ENCODE results near the gene CCDC187. TPM values are rescaled to one million over a fixed set of nuclear protein-coding genes. Genes with fewer than 3 reads are reported as not detected.

Gene CCDC187
- polyA plus RNA-seq, 1 donor from 2014 or later: not detected

GRCh38 chr9:136213733-136214132, 90.2 kb downstream of the CCDC187 start:
- Histone ChIP-seq H3K27me3 (ENCODE audit: insufficient read depth, low read depth, low read length) (no peaks in the 10 kb centered on the region), H4K20me1 (ENCODE audit: insufficient read depth) (no peaks in the 10 kb centered on the region), H3K36me3 (ENCODE audit: insufficient read depth, low read length) (peaks cover 6% of the 10 kb centered on the region), H3K4me3 (ENCODE audit: low read length) (no peak overlapping the region), H3K9ac (ENCODE audit: low read length) (no peak overlapping the region), H3K9me2 (ENCODE audit: insufficient read depth, low read length) (no peaks in the 10 kb centered on the region), H3K79me2 (replicated peaks; ENCODE audit: insufficient read depth, low read length) (no peaks in the 10 kb centered on the region), H3K9me3 (ENCODE audit: low read length) (no peaks in the 10 kb centered on the region), H3F3A (ENCODE audit: insufficient read depth, low read length, poor library complexity, severe bottlenecking) (no peaks in the 10 kb centered on the region), H3K4me2 (ENCODE audit: low read length) (no peak overlapping the region), H2AFZ (ENCODE audit: low read depth, low read length) (no peak overlapping the region), H3K27ac (ENCODE audit: low read length) (no peak overlapping the region)
- TF ChIP-seq EP300 (conservative IDR thresholded peaks at IDR 0.05; ENCODE audit: poor library complexity, severe bottlenecking) (no peak), CTCF (IDR thresholded peaks at IDR 0.05; ENCODE audit: poor library complexity, severe bottlenecking) (no peak), POLR2AphosphoS5 (IDR thresholded peaks at IDR 0.05) (no peak), RAD21 (conservative IDR thresholded peaks at IDR 0.05) (no peak)

DNA sequence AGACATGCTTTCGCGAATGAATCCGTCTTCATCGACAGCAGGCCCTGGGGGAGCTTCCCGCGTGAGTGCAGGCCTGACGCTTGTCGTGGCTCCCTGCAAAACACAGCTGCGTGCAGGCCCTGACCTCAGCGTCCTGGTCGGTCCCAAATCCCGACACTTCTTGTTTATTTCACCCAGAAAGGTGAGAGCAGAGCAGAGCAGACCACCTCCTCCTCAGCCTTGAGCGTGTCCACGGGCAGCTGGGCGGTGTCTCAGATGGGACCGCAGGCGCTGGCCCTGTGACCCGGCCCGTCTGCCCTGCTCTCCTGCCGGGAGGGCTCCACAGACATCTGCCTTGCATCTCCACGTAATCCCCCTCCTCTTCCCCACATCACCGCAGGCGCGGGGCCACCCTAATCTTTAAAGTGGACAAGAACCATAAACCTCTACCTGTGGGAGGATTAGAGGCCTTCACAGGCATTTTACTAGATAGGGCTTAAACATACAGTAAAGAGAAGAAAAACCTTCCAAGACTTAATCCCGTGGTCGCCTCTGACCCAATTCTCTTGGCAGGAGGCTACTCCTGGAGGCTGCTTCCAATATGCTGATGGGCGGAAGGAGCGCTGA, 91.4 kb downstream of the CCDC187 start:
- no peak overlapping the region for H3K9ac ChIP-seq (ENCODE audit: low read length)
- no peak overlapping the region for H3K4me2 ChIP-seq (ENCODE audit: low read length)
- H3F3A ChIP-seq (ENCODE audit: insufficient read depth, low read length, poor library complexity, severe bottlenecking): no peaks in the 10 kb centered on the region
- no peak overlapping the region for H2AFZ ChIP-seq (ENCODE audit: low read depth, low read length)
- no peaks in the 10 kb centered on the region for H3K79me2 ChIP-seq (replicated peaks; ENCODE audit: insufficient read depth, low read length)
- no peaks in the 10 kb centered on the region for H4K20me1 ChIP-seq (ENCODE audit: insufficient read depth)
- no peaks in the 10 kb centered on the region for H3K27me3 ChIP-seq (ENCODE audit: insufficient read depth, low read depth, low read length)
- no peaks in the 10 kb centered on the region for H3K9me2 ChIP-seq (ENCODE audit: insufficient read depth, low read length)
- no peaks in the 10 kb centered on the region for H3K9me3 ChIP-seq (ENCODE audit: low read length)
- H3K4me3 ChIP-seq (ENCODE audit: low read length): no peak overlapping the region
- H3K27ac ChIP-seq (ENCODE audit: low read length): no peak overlapping the region
- H3K36me3 ChIP-seq (ENCODE audit: insufficient read depth, low read length): peaks cover 6% of the 10 kb centered on the region
- TF ChIP-seq CTCF (IDR thresholded peaks at IDR 0.05; ENCODE audit: poor library complexity, severe bottlenecking) (no peak), POLR2AphosphoS5 (IDR thresholded peaks at IDR 0.05) (peak; percentile 43)

GRCh38 chr9:136211441-136212344, 92.2 kb downstream of the CCDC187 start:
- Histone ChIP-seq H3K36me3 (ENCODE audit: insufficient read depth, low read length) (peaks cover 6% of the 10 kb centered on the region), H3K4me2 (ENCODE audit: low read length) (no peak overlapping the region), H3K79me2 (replicated peaks; ENCODE audit: insufficient read depth, low read length) (no peaks in the 10 kb centered on the region), H4K20me1 (ENCODE audit: insufficient read depth) (no peaks in the 10 kb centered on the region), H3F3A (ENCODE audit: insufficient read depth, low read length, poor library complexity, severe bottlenecking) (no peaks in the 10 kb centered on the region), H3K9me3 (ENCODE audit: low read length) (no peaks in the 10 kb centered on the region), H3K27ac (ENCODE audit: low read length) (no peak overlapping the region), H3K9ac (ENCODE audit: low read length) (no peak overlapping the region), H2AFZ (ENCODE audit: low read depth, low read length) (no peak overlapping the region), H3K9me2 (ENCODE audit: insufficient read depth, low read length) (no peaks in the 10 kb centered on the region), H3K27me3 (ENCODE audit: insufficient read depth, low read depth, low read length) (no peaks in the 10 kb centered on the region), H3K4me3 (ENCODE audit: low read length) (no peak overlapping the region)
- no peak for TF ChIP-seq EZH2 (IDR thresholded peaks at IDR 0.05; ENCODE audit: borderline replicate concordance, insufficient read depth, low read length, poor library complexity, severe bottlenecking)
- TF ChIP-seq MXI1 (conservative IDR thresholded peaks at IDR 0.05; ENCODE audit: poor library complexity, severe bottlenecking): no peak
- no peak for TF ChIP-seq CTCF (IDR thresholded peaks at IDR 0.05; ENCODE audit: poor library complexity, severe bottlenecking)
- TF ChIP-seq REST (IDR thresholded peaks at IDR 0.05; ENCODE audit: borderline replicate concordance): no peak
- no peak for TF ChIP-seq EP300 (conservative IDR thresholded peaks at IDR 0.05; ENCODE audit: poor library complexity, severe bottlenecking)
- TF ChIP-seq RAD21 (conservative IDR thresholded peaks at IDR 0.05): no peak

Measured in neural cell (in vitro differentiated cells).